PC-3 (cell line): ENCODE measurements around the gene NAIF1. TPM values are rescaled to one million over a fixed set of nuclear protein-coding genes. Genes with fewer than 3 reads are reported as not detected.

Experiments used
- ATAC-seq: fragments of 200-7000 bp; cut with Tn5 transposase; 2 replicates; pipeline ENCODE4 v1.9.1; 2020; ENCODE audit warnings: mild to moderate bottlenecking, moderate library complexity
- BruUV-seq: library from RNA; stranded (reverse); fragments of 400-500 nt; replicated peaks from 2 replicates; lab custom pipeline; 2021; lab: Mats Ljungman, UMichigan
- CTCF ChIA-PET: fragments of 300-600 bp; sonication (Branson Sonifier 250); formaldehyde crosslinking; loops from one replicate; lab custom pipeline; 2022; ENCODE audit warnings: antibody characterized with exemption; lab: Charles Lee
- POLR2A ChIA-PET: fragments of 300-600 bp; sonication (Branson Sonifier 250); formaldehyde crosslinking; loops from one replicate; lab custom pipeline; 2022; ENCODE audit warnings: antibody characterized with exemption; ENCODE audit not compliant: unreplicated experiment; lab: Charles Lee
- DNase-seq: peaks from one replicate; pipeline ENCODE4 v3.0.0-alpha.2; 2015
- H2AFZ ChIP-seq: fragments of 300-600 bp; sonication (generic); 2 replicates; pipeline ENCODE4 v1.6.0; 2016; ENCODE audit warnings: antibody characterized with exemption, low read length
- H3F3A ChIP-seq: fragments of 300-600 bp; sonication (generic); one replicate; pipeline ENCODE4 v1.6.0; 2017; ENCODE audit warnings: antibody characterized with exemption, low read length, control low read depth, mild to moderate bottlenecking; ENCODE audit not compliant: unreplicated experiment
- H3K27ac ChIP-seq: fragments of 300-600 bp; sonication (generic); 2 replicates; pipeline ENCODE4 v1.5.1; 2016; ENCODE audit warnings: mild to moderate bottlenecking, low read length
- H3K27me3 ChIP-seq: fragments of 300-600 bp; sonication (generic); 2 replicates; pipeline ENCODE4 v1.6.1; 2016; ENCODE audit warnings: low read length, mixed read lengths
- H3K36me3 ChIP-seq: fragments of 300-600 bp; sonication (generic); 2 replicates; pipeline ENCODE4 v1.6.1; 2016; ENCODE audit warnings: low read depth, mixed run types, low read length, mixed read lengths
- H3K4me1 ChIP-seq: fragments of 300-600 bp; sonication (generic); 2 replicates; pipeline ENCODE4 v1.5.1; 2016; ENCODE audit warnings: low read length; ENCODE audit not compliant: insufficient read depth
- H3K4me2 ChIP-seq: fragments of 300-600 bp; sonication (generic); 2 replicates; pipeline ENCODE4 v1.6.0; 2016; ENCODE audit warnings: low read length
- H3K4me3 ChIP-seq: fragments of 300-600 bp; sonication (generic); 2 replicates; pipeline ENCODE4 v1.5.1; 2016; ENCODE audit warnings: mild to moderate bottlenecking, low read length, mixed read lengths
- H3K79me2 ChIP-seq: fragments of 300-600 bp; sonication (generic); 2 replicates; pipeline ENCODE4 v1.6.1; 2017; ENCODE audit warnings: low read length, mixed read lengths
- H3K9ac ChIP-seq: fragments of 300-600 bp; sonication (generic); 2 replicates; pipeline ENCODE4 v1.6.0; 2016; ENCODE audit warnings: mild to moderate bottlenecking, low read length
- H3K9me2 ChIP-seq: fragments of 300-600 bp; sonication (generic); replicated peaks from 2 replicates; pipeline ENCODE4 v1.6.1; 2016; ENCODE audit warnings: mixed run types, low read length, mixed read lengths
- H3K9me3 ChIP-seq: fragments of 300-600 bp; sonication (generic); 2 replicates; pipeline ENCODE4 v1.6.1; 2016; ENCODE audit warnings: low read length, mixed read lengths
- H4K20me1 ChIP-seq: fragments of 300-600 bp; sonication (generic); 2 replicates; pipeline ENCODE4 v1.6.1; 2016; ENCODE audit warnings: low read length, mixed read lengths
- CTCF ChIP-seq: fragments of 300-600 bp; sonication (generic); conservative IDR thresholded peaks from 2 replicates; pipeline ENCODE4 v1.5.1; 2017; ENCODE audit warnings: antibody characterized with exemption, low read depth, mild to moderate bottlenecking, low read length
- EZH2 ChIP-seq: fragments of 300-600 bp; sonication (generic); IDR thresholded peaks from one replicate; pipeline ENCODE4 v1.6.1; 2017; ENCODE audit warnings: antibody characterized with exemption, mild to moderate bottlenecking, low read length; ENCODE audit not compliant: unreplicated experiment
- EZH2phosphoT487 ChIP-seq: fragments of 300-600 bp; sonication (generic); IDR thresholded peaks from 2 replicates; pipeline ENCODE4 v1.6.1; 2018; ENCODE audit warnings: mild to moderate bottlenecking, antibody characterized with exemption, low read length, borderline replicate concordance
- intact Hi-C: fragments of 100-400 bp; cut with micrococcal nuclease; formaldehyde crosslinking; loops from 2 replicates; pipeline ENCODE4 v1.9.0; 2023
- total RNA-seq: library from RNA; depleted of rRNA; stranded (reverse); fragments of >200 nt; gene quantifications from 2 replicates; pipeline ENCODE4 v1.2.3, GENCODE V29; 2014

Gene NAIF1
- total RNA-seq, 1 experiment from 2014 or later = 8.4 TPM

GRCh38 chr9:128068386-128069205 is 1.5 kb upstream of the NAIF1 start:
- no peaks in the 10 kb centered on the region for H3K9me3 ChIP-seq
- peak overlapping the region; percentile 82 for H3K9ac ChIP-seq
- no peaks in the 10 kb centered on the region for H3K27me3 ChIP-seq
- H3F3A ChIP-seq = peaks cover 7% of the 10 kb centered on the region
- CTCF ChIA-PET = no interaction called here
- no TSS peak for BruUV-seq
- H3K4me1 ChIP-seq = peaks cover 40% of the 10 kb centered on the region
- peak overlapping the region; percentile 46 for H2AFZ ChIP-seq
- H3K27ac ChIP-seq = peak overlapping the region; percentile 27
- peaks cover 68% of the 10 kb centered on the region for H3K79me2 ChIP-seq
- H3K9me2 ChIP-seq = no peaks in the 10 kb centered on the region
- H3K4me3 ChIP-seq = peak overlapping the region; percentile 95
- no peak for TF ChIP-seq EZH2phosphoT487
- no peak for TF ChIP-seq EZH2
- TF ChIP-seq CTCF = no peak
- H3K36me3 ChIP-seq = no peaks in the 10 kb centered on the region
- DNase-seq = no peak
- POLR2A ChIA-PET = interaction anchor here (0.5 to 0.6 kb wide), 2 partner anchors 25 to 61 kb away, joined by 3 to 4 read pairs; no protein-coding TSS in a partner anchor
- intact Hi-C loops = loop anchor here (2.0 kb wide), 1 partner anchor 26 kb away; no protein-coding TSS in a partner anchor
- peak overlapping the region; percentile 86 for H3K4me2 ChIP-seq
- H4K20me1 ChIP-seq = no peaks in the 10 kb centered on the region
- ATAC-seq = no peak

GRCh38 chr9:128067645-128068385 is 695 bp upstream of the NAIF1 start, which contains the start of gene SLC25A25:
Gene SLC25A25, plus strand, starts transcription at chr9:128068232. Its CDS starts 88 bp downstream, at chr9:128068320.
- intact Hi-C loops = loop anchor here (2.0 kb wide), 1 partner anchor 27 kb away; no protein-coding TSS in a partner anchor
- DNase-seq = peak; percentile 98
- Histone ChIP-seq H3K4me1 (peaks cover 34% of the 10 kb centered on the region), H4K20me1 (no peaks in the 10 kb centered on the region), H3K9me2 (no peaks in the 10 kb centered on the region), H3K27ac (peak within 1 kb of the TSS; percentile 96), H3K4me2 (peak within 1 kb of the TSS; percentile 99), H2AFZ (peak within 1 kb of the TSS; percentile 95), H3K79me2 (peaks cover 60% of the 10 kb centered on the region), H3K27me3 (no peaks in the 10 kb centered on the region), H3K4me3 (peak within 1 kb of the TSS; percentile 95), H3K36me3 (no peaks in the 10 kb centered on the region), H3K9me3 (no peaks in the 10 kb centered on the region), H3K9ac (peak within 1 kb of the TSS; percentile 93), H3F3A (peaks cover 7% of the 10 kb centered on the region)
- POLR2A ChIA-PET = interaction anchor here (0.7 to 1.0 kb wide), 2 partner anchors 11 to 27 kb away, joined by 3 to 4 read pairs; no protein-coding TSS in a partner anchor
- CTCF ChIA-PET = no interaction called here
- TF ChIP-seq CTCF = no peak
- TF ChIP-seq EZH2phosphoT487 = no peak
- TF ChIP-seq EZH2 = no peak
- BruUV-seq = no TSS peak
- ATAC-seq = peak; percentile 79
